Mucosa of rectum (tissue), 2 donors: ENCODE results near the gene EIF4E1B.
A peak's percentile ranks its signal among the peaks of the same experiment; 100 is the strongest.

Source experiments
- H3K27ac ChIP-seq, 2 donors: one replicate each; pipeline ENCODE4 v1.7.0; 2013; ENCODE audit warnings: inconsistent platforms in 2 of 2, low read depth in 2 of 2, low read length in 2 of 2
- H3K27me3 ChIP-seq, 2 donors: one replicate each; pipeline ENCODE4 v1.7.0; 2013; ENCODE audit warnings: low read length in 2 of 2; ENCODE audit not compliant: control insufficient read depth in 2 of 2, insufficient read depth in 2 of 2
- H3K36me3 ChIP-seq, 2 donors: one replicate each; pipeline ENCODE4 v1.7.0; 2013; ENCODE audit warnings: low read length in 2 of 2; ENCODE audit not compliant: control insufficient read depth in 2 of 2, insufficient read depth in 2 of 2
- H3K4me1 ChIP-seq, 2 donors: one replicate each; pipeline ENCODE4 v1.7.0; 2013; ENCODE audit warnings: low read length in 2 of 2, mild to moderate bottlenecking in 1 of 2; ENCODE audit not compliant: control insufficient read depth in 2 of 2, insufficient read depth in 2 of 2
- H3K4me3 ChIP-seq, 2 donors: one replicate each; pipeline ENCODE4 v1.7.0; 2013; ENCODE audit warnings: low read length in 2 of 2
- H3K9ac ChIP-seq, 2 donors: one replicate each; pipeline ENCODE4 v1.7.0; 2013; ENCODE audit warnings: low read length in 2 of 2, low read depth in 1 of 2, mild to moderate bottlenecking in 1 of 2
- H3K9me3 ChIP-seq, 2 donors: one replicate each; pipeline ENCODE4 v1.7.0; 2013; ENCODE audit warnings: low read length in 2 of 2; ENCODE audit not compliant: control insufficient read depth in 2 of 2
- donor health status: healthy.
- donor health status: Normal muscosa, but diverticular disease.

EIF4E1B gene

DNA sequence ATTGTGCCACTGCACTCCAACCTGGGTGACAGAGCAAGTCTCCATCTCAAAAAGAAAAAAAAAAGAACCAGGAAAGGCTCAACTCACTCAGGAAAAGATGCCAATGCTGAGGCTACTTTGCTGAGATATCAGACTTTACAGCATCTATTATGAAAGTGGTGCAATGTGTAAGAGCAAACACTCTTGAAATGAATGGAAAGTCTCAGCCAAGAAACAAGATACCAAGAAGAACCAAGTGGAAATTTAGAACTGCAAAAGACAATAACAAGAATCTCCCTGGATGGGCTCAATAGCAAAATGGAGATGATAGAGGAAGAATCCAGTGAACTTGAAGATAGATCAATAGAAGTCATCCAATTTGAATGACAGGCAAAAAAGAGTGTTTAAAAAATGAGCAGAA, 54.5 kb downstream of the EIF4E1B start:
- Histone ChIP-seq H3K36me3 (no peaks in the 10 kb centered on the region), H3K27me3 (peaks cover 0 to 16% of the 10 kb centered on the region in 2 donors), H3K27ac (no peak overlapping the region), H3K9ac (no peak overlapping the region), H3K9me3 (no peaks in the 10 kb centered on the region), H3K4me1 (no peaks in the 10 kb centered on the region), H3K4me3 (no peak overlapping the region)

- Histone ChIP-seq H3K27me3 (peaks cover 0 to 6% of the 10 kb centered on the region in 2 donors), H3K4me3 (no peak overlapping the region), H3K4me1 (peaks cover 2 to 3% of the 10 kb centered on the region in 2 donors), H3K9me3 (no peaks in the 10 kb centered on the region), H3K36me3 (no peaks in the 10 kb centered on the region), H3K9ac (no peak overlapping the region), H3K27ac (no peak overlapping the region)
These were observed 56.8 kb downstream of the EIF4E1B start for GRCh38 chr5:176687247-176687646.

DNA sequence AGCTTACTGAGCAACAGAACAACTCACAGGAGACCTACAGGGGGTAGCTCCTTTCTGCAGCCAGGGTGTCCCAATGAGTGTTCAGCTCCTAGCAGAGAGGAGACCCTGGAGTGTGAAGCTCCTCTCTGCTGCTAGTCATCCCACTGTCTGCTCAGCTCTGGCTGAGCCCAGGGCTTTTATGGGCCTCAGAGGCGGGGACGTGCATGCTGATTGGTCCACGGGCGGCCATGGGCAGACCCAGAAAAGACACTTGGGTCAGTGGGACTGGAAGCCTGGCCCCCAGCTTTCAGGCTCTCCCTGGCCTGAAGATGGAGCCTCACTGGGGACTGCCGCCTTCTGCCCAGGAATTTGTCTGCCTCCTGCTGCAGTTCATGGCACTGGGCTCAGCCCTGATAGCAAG, 57.4 kb downstream of the EIF4E1B start:
- H3K9ac ChIP-seq: no peak overlapping the region
- H3K27ac ChIP-seq: no peak overlapping the region
- peaks cover 6 to 8% of the 10 kb centered on the region in 2 donors for H3K4me1 ChIP-seq
- no peaks in the 10 kb centered on the region for H3K36me3 ChIP-seq
- H3K27me3 ChIP-seq: peaks cover 0 to 5% of the 10 kb centered on the region in 2 donors
- H3K9me3 ChIP-seq: no peaks in the 10 kb centered on the region
- H3K4me3 ChIP-seq: no peak overlapping the region

DNA sequence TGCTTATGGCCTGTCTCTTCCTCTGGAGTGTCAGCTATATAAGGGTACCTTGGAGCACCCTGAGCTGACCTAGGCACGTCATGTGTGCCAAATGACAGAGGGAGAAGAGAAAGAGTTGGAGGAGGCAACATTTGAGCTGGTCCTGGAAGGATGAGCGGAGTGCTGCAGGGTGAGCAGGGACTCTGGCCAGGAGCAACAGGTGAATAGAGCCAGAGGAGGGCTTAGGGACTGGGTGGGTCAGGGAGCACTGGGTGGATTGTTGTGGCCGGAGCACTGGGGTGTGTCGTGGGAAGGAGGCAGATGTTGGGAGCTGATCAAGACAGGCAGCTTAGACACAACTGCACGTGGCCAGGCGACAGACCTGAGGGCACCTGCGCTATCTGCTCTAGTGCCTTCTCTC, 60.4 kb downstream of the EIF4E1B start:
- Histone ChIP-seq H3K36me3 (no peaks in the 10 kb centered on the region), H3K4me1 (peaks cover 12% of the 10 kb centered on the region in 2 donors), H3K4me3 (no peak overlapping the region), H3K27ac (no peak overlapping the region), H3K27me3 (peaks cover 0 to 5% of the 10 kb centered on the region in 2 donors), H3K9me3 (no peaks in the 10 kb centered on the region), H3K9ac (no peak overlapping the region)

DNA sequence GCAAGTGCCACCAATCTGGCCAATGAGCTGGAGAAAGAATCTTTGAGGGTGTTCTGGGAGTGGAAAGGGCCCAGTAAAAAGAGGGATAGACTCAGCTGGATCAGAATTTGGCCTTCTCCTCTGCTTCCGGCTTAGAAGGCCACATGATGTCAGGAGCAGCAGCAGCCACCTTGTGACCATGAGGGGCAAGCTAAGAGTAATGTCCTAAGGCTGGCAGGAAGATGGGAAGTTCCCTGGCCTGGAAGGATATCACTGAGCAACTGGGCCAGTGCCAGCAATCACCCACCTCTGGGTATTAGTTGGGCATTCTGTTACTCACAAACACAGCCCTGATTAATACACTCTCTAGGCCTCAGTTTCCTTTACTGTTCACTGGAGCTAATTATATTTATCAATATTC, 61.0 kb downstream of the EIF4E1B start:
- H3K27me3 ChIP-seq: peaks cover 0 to 5% of the 10 kb centered on the region in 2 donors
- no peaks in the 10 kb centered on the region for H3K9me3 ChIP-seq
- peaks cover 12% of the 10 kb centered on the region in 2 donors for H3K4me1 ChIP-seq
- no peak overlapping the region for H3K9ac ChIP-seq
- H3K36me3 ChIP-seq: no peaks in the 10 kb centered on the region
- no peak overlapping the region for H3K4me3 ChIP-seq
- H3K27ac ChIP-seq: no peak overlapping the region

- no peaks in the 10 kb centered on the region for H3K9me3 ChIP-seq
- no peak overlapping the region for H3K9ac ChIP-seq
- peak overlapping the region; percentile 53 to 74 for H3K27ac ChIP-seq
- H3K27me3 ChIP-seq: peaks cover 2 to 9% of the 10 kb centered on the region in 2 donors
- H3K36me3 ChIP-seq: no peaks in the 10 kb centered on the region
- H3K4me1 ChIP-seq: peaks cover 12% of the 10 kb centered on the region in 2 donors
- peak overlapping the region in 1 of 2 donors; percentile 44 for H3K4me3 ChIP-seq
These were observed 61.9 kb downstream of the EIF4E1B start for GRCh38 chr5:176692326-176692725.

- H3K9ac ChIP-seq: peak overlapping the region; percentile 6 to 24
- peaks cover 12% of the 10 kb centered on the region in 2 donors for H3K4me1 ChIP-seq
- peak overlapping the region; percentile 38 to 44 for H3K4me3 ChIP-seq
- H3K9me3 ChIP-seq: no peaks in the 10 kb centered on the region
- H3K27me3 ChIP-seq: peaks cover 2 to 9% of the 10 kb centered on the region in 2 donors
- H3K36me3 ChIP-seq: no peaks in the 10 kb centered on the region
- peak overlapping the region; percentile 74 to 76 for H3K27ac ChIP-seq
These were observed 62.5 kb downstream of the EIF4E1B start for GRCh38 chr5:176692839-176693476.

GRCh38 chr5:176693477-176693851, 63.0 kb downstream of the EIF4E1B start:
- Histone ChIP-seq H3K4me1 (peaks cover 12% of the 10 kb centered on the region in 2 donors), H3K9me3 (no peaks in the 10 kb centered on the region), H3K27me3 (peaks cover 2 to 9% of the 10 kb centered on the region in 2 donors), H3K9ac (peak overlapping the region in 1 of 2 donors; percentile 6), H3K36me3 (no peaks in the 10 kb centered on the region), H3K4me3 (peak overlapping the region; percentile 38 to 44), H3K27ac (peak overlapping the region; percentile 74 to 76)

DNA sequence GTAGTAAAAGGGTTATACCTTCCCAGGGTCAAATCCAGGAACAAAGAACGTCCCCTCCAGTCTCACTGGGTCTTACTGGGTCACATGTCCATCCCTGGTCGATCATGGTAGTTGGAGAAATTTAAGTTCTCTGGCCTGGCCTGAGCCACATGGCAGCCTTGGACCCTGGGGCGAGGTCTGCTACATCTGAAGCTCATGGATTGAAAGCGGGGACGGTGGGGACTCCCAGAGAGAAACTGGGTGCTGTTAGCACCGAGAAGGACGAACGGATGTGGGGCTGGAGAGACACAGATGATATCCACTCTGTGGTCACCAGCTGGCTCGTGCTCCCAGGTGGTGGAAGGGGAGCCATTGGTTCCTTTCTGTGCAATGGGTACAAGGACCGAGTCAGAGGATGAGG, 63.7 kb downstream of the EIF4E1B start:
- H3K27ac ChIP-seq: no peak overlapping the region
- H3K4me3 ChIP-seq: no peak overlapping the region
- peaks cover 12% of the 10 kb centered on the region in 2 donors for H3K4me1 ChIP-seq
- H3K9me3 ChIP-seq: no peaks in the 10 kb centered on the region
- H3K36me3 ChIP-seq: no peaks in the 10 kb centered on the region
- H3K27me3 ChIP-seq: peaks cover 2 to 9% of the 10 kb centered on the region in 2 donors
- no peak overlapping the region for H3K9ac ChIP-seq

DNA sequence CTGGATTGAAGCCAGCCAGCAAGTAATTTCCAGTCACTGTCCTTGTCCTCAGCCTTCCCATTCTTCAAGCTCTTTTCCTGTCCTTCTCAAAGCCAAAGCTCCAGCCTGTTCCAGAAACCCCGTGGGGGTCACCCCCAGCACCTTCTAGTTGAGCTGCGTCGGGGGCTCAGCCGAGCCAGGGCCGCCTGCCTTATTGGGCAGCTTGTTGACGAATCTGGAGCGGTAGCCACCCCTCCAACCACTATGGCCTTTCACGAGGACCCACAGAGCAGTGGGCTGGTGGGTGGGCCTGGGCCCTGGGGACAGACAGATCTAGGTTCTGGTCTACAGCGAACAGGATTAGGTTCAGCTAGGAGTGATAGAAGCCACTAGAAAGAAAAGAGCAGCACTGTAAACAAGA, 64.2 kb downstream of the EIF4E1B start:
- Histone ChIP-seq H3K9ac (no peak overlapping the region), H3K4me1 (peaks cover 12% of the 10 kb centered on the region in 2 donors), H3K4me3 (no peak overlapping the region), H3K36me3 (no peaks in the 10 kb centered on the region), H3K27me3 (peaks cover 2 to 5% of the 10 kb centered on the region in 2 donors), H3K27ac (no peak overlapping the region), H3K9me3 (no peaks in the 10 kb centered on the region)
